Right ventricle myocardium inferior (tissue), 1 donor: ENCODE results near the gene PPP1R3E. TPM values are rescaled to one million over a fixed set of nuclear protein-coding genes. Genes with fewer than 3 reads are reported as not detected.
"Not testable (repeated sequence)": the region's sequence is repeated elsewhere in the genome, so short reads cannot be mapped to it uniquely, and the experiment has no call there.

Source experiments
- ATAC-seq: fragments of 200-7000 bp; cut with Tn5 transposase; one replicate; pipeline ENCODE4 v1.9.1; 2020; ENCODE audit warnings: mild to moderate bottlenecking, moderate library complexity
- DNase-seq: peaks from one replicate; pipeline ENCODE4 v3.0.0; 2021; ENCODE audit errors: missing footprints
- intact Hi-C: fragments of 100-400 bp; cut with DNase I; formaldehyde crosslinking; loops from one replicate; pipeline ENCODE4 v1.11.0; 2022
- total RNA-seq: library from RNA; stranded (reverse); fragmentation: NEBNext Ultra II Directional; extraction: Animal tissue kit (Norgen Biotek cat#: 25700); gene quantifications from one replicate; pipeline ENCODE4 v1.2.1, GENCODE V29; 2021
- donor health status: DM: no; HTN: yes; CAD: no; lungs with severe emphysema.

The PPP1R3E gene
- total RNA-seq, 1 donor from 2014 or later: 7.9 TPM

GRCh38 chr14:23301288-23301968 lies 1.2 kb downstream of the PPP1R3E start:
- DNase-seq (peak; percentile 99), ATAC-seq (peak; percentile 90)
- intact Hi-C loops: loop anchor here (1.0 to 5.0 kb wide), 2 partner anchors 20 to 166 kb away; partner anchors contain the start of genes NGDN and PABPN1

GRCh38 chr14:23300687-23301223 lies 1.9 kb downstream of the PPP1R3E start:
- peak; percentile 39 for ATAC-seq
- intact Hi-C loops: loop anchor here (1.0 to 5.0 kb wide), 2 partner anchors 21 to 167 kb away; partner anchors contain the start of genes NGDN and PABPN1
- DNase-seq: peak; percentile 82

GRCh38 chr14:23299986-23300686 lies 2.5 kb downstream of the PPP1R3E start:
- ATAC-seq: no peak
- intact Hi-C loops: loop anchor here (5.0 kb wide), 2 partner anchors 167 to 178 kb away; partner anchors contain the start of gene NGDN
- no peak for DNase-seq

- ATAC-seq (no peak), DNase-seq (no peak)
- intact Hi-C loops: loop anchor here (5.0 kb wide), 1 partner anchor 177 kb away; no protein-coding TSS in a partner anchor
These were observed 3.3 kb downstream of the PPP1R3E start for GRCh38 chr14:23299211-23299957.

GRCh38 chr14:23297611-23298277 lies 4.9 kb downstream of the PPP1R3E start:
- ATAC-seq (no peak), DNase-seq (no peak)
- intact Hi-C loops: loop anchor here (5.0 kb wide), 1 partner anchor 175 kb away; no protein-coding TSS in a partner anchor

- intact Hi-C loops: loop anchor here (5.0 kb wide), 1 partner anchor 175 kb away; no protein-coding TSS in a partner anchor
- ATAC-seq (no peak), DNase-seq (no peak)
These were observed 5.6 kb downstream of the PPP1R3E start for GRCh38 chr14:23297096-23297495.

- DNase-seq (no peak), ATAC-seq (no peak)
- intact Hi-C loops: loop anchor here (1.0 to 5.0 kb wide), 2 partner anchors 10 to 174 kb away; partner anchors contain the start of gene HOMEZ
These were observed 6.5 kb downstream of the PPP1R3E start for GRCh38 chr14:23296012-23296777.

GRCh38 chr14:23294734-23295561 lies 7.7 kb downstream of the PPP1R3E start:
- peak; percentile 68 for ATAC-seq
- DNase-seq: no peak
- intact Hi-C loops: loop anchor here (5.0 kb wide), 1 partner anchor 173 kb away; no protein-coding TSS in a partner anchor

- ATAC-seq: no peak
- no peak for DNase-seq
- intact Hi-C loops: loop anchor here (1.0 kb wide), 1 partner anchor 9 kb away; no protein-coding TSS in a partner anchor
These were observed 15.7 kb downstream of the PPP1R3E start for GRCh38 chr14:23286902-23287479.

GRCh38 chr14:23286020-23286901 lies 16.4 kb downstream of the PPP1R3E start, which contains the start of gene HOMEZ:
Gene HOMEZ (minus strand): TSS chr14:23286132. CDS start chr14:23285952, 180 bp downstream.
- intact Hi-C loops: loop anchor here (1.0 kb wide), 1 partner anchor 10 kb away; no protein-coding TSS in a partner anchor
- peak; percentile 99 for ATAC-seq

GRCh38 chr14:23285530-23286019 lies 17.1 kb downstream of the PPP1R3E start:
- intact Hi-C loops: loop anchor here (1.0 kb wide), 1 partner anchor 11 kb away; no protein-coding TSS in a partner anchor
- DNase-seq (no peak), ATAC-seq (peak; percentile 32)

More at GRCh38 chr14:23286020-23286901, 16.4 kb downstream of the PPP1R3E start, which contains the start of gene HOMEZ:
- peak; percentile 99 for DNase-seq

GRCh38 chr14:23284654-23285529 lies 17.8 kb downstream of the PPP1R3E start:
- intact Hi-C loops: no loop called here
- no peak for DNase-seq
- ATAC-seq: no peak

GRCh38 chr14:23281247-23281646 lies 21.4 kb downstream of the PPP1R3E start:
- ATAC-seq: no peak
- intact Hi-C loops: no loop called here
- no peak for DNase-seq

GRCh38 chr14:23277928-23278327 lies 24.7 kb downstream of the PPP1R3E start:
- ATAC-seq, DNase-seq, intact Hi-C loops: not testable (repeated sequence)
